Inflammatory macrophage (primary cell): ENCODE data around the gene CTSG.
A peak's percentile ranks its signal among the peaks of the same experiment; 100 is the strongest.
"Not testable (repeated sequence)": the region's sequence is repeated elsewhere in the genome, so short reads cannot be mapped to it uniquely, and the experiment has no call there.

Experiments used
- DNase-seq, 2 donors: peaks; one replicate each; pipeline ENCODE4 v3.0.0-alpha.2; 2020 to 2022

CTSG gene

DNA sequence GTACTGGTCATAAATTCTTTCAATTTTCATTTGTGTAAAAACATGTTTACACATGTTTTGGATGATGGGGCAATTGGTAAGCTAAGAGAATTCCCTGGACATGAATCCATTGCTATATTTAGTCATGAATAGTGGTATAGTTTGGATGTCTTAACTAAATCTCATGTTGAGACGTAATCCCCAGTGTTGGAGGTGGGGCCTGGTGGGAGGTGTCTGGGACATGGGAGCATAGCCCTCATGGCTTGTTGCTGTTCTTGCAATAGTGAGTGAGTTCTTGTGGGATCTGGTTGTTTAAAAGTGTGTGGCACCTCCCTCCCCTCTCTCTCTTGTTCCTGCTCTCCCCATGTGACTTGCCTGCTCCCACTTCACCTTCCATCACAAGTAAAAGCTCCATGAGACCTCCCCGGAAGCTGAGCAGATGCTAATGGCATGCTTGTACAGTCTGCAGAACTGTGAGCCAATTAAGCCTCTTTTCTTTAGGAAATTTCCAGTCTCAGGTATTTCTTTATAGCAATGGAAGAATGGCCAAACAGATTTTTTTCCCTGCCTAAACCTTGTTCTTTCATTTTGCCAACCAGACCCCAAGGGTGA is 33.6 kb downstream of the CTSG start:
- DNase-seq: no peak

DNA sequence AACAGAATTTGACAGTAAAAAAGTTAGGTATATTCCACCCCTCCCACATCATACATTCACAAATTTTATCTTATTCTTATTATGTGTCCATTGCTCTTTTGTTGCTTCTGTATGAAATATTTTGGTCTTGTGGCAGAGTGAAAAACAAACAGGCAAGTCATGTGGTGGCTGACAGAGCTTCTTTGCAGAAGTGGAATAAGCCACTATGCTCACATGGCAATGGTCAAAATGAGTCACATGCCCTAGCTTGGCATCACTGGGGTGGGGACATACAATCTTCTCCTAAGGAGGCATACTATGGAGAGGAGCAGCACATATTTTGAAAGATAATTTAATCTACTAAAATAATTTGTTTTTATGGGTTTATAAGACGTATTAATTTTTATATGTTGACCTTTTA is 40.3 kb downstream of the CTSG start:
- DNase-seq: peak; percentile 75 to 87

DNA sequence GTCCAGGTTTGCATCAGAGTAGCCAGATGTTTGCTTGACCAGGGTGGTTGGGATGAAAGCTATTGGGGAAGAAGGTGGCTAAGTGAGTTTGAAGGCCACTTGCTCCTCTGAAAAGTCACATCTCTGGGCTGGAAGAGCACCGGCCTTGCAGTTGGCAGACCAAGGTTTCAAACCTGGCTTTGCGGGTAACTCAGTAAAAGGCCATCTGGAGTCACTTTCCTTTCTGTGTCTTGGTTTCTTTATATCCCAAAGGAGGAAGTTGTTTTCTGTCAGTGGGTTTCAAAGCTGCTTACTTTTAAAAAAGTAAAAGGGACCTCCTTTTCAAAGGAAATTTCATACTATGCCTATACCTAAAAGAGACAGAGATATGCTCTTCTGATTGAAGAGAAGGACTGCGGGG is 41.8 kb downstream of the CTSG start:
- DNase-seq: peak in 1 of 2 donors; percentile 8

DNA sequence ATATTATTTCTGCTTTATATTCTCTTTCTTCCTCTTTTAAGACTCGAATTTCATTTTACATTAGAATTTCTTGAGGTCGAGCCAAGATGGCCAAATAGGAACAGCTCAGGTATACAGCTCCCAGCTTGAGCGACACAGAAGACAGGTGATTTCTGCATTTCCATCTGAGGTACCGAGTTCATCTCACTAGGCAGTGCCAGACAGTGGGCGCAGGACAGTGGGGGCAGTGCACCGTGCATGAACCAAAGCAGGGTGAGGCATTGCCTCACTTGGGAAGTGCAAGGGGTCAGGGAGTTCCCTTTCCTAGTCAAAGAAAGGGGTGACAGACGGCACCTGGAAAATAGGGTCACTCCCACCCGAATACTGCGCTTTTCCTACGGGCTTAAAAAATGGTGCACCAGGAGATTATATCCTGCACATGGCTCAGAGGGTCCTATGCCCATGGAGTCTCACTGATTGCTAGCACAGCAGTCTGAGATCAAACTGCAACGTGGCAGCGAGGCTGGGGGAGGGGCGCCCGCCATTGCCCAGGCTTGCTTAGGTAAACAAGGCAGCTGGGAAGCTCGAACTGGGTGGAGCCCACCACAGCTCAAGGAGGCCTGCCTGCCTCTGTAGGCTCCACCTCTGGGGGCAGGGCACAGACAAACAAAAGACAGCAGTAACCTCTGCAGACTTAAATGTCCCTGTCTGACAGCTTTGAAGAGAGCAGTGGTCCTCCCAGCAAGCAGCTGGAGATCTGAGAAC is 50.0 kb downstream of the CTSG start:
- DNase-seq: not testable (repeated sequence)
